WTC11 (cell line): ENCODE measurements around the gene ST6GALNAC5. TPM values are rescaled to one million over a fixed set of nuclear protein-coding genes. Genes with fewer than 3 reads are reported as not detected.

Experiments
- ATAC-seq: fragments of 200-7000 bp; cut with Tn5 transposase; 2 replicates; pipeline ENCODE4 v1.10.0; 2021; ENCODE audit warnings: mild to moderate bottlenecking, moderate library complexity
- CTCF ChIA-PET: fragments of 300-600 bp; sonication (Branson Sonifier 250); formaldehyde crosslinking; loops from one replicate; lab custom pipeline; 2021; ENCODE audit warnings: antibody characterized with exemption; lab: Charles Lee
- POLR2A ChIA-PET: fragments of 350-600 bp; sonication (Branson Sonifier 250); formaldehyde crosslinking; loops from one replicate; lab custom pipeline; 2021; ENCODE audit warnings: antibody characterized with exemption; lab: Charles Lee
- DNase-seq: peaks from one replicate; pipeline ENCODE4 v3.0.0; 2021; ENCODE audit warnings: low spot score
- H3K27ac Mint-ChIP-seq: 2 replicates; pipeline ENCODE4 v1.8.0; 2021; ENCODE audit warnings: mixed read lengths
- H3K27me3 Mint-ChIP-seq: 2 replicates; pipeline ENCODE4 v1.8.0; 2021; ENCODE audit warnings: low read depth, mild to moderate bottlenecking, moderate library complexity, mixed read lengths
- H3K36me3 Mint-ChIP-seq: 2 replicates; pipeline ENCODE4 v1.8.0; 2021; ENCODE audit warnings: mixed read lengths
- H3K4me1 Mint-ChIP-seq: 2 replicates; pipeline ENCODE4 v1.8.0; 2022; ENCODE audit warnings: mixed read lengths
- H3K4me3 Mint-ChIP-seq: 2 replicates; pipeline ENCODE4 v1.8.0; 2021; ENCODE audit warnings: mild to moderate bottlenecking, moderate library complexity, mixed read lengths
- H3K9me3 Mint-ChIP-seq: 2 replicates; pipeline ENCODE4 v1.8.0; 2021; ENCODE audit warnings: mixed read lengths
- ATF2 ChIP-seq: sonication (generic); formaldehyde crosslinking; IDR thresholded peaks from 2 replicates; pipeline ENCODE4 v1.8.1; 2022; ENCODE audit warnings: low read depth, missing genetic modification reagents, borderline replicate concordance
- ESRRA ChIP-seq: sonication (generic); formaldehyde crosslinking; IDR thresholded peaks from 2 replicates; pipeline ENCODE4 v1.8.1; 2022; ENCODE audit warnings: mild to moderate bottlenecking, missing genetic modification reagents, borderline replicate concordance
- GRHL2 ChIP-seq: fragments of 250-450 bp; sonication (Bioruptor Pico); IDR thresholded peaks from 2 replicates; pipeline ENCODE4 v1.8.0; 2022; ENCODE audit warnings: mild to moderate bottlenecking, moderate library complexity; ENCODE audit not compliant: insufficient replicate concordance, severe bottlenecking
- GTF2I ChIP-seq: fragments of 250-450 bp; sonication (Bioruptor Pico); conservative IDR thresholded peaks from 2 replicates; pipeline ENCODE4 v1.4.0; 2021; ENCODE audit warnings: mild to moderate bottlenecking
- JAZF1 ChIP-seq: fragments of 250-450 bp; sonication (Bioruptor Pico); IDR thresholded peaks from 2 replicates; pipeline ENCODE4 v1.9.0; 2021; ENCODE audit warnings: moderate library complexity, mild to moderate bottlenecking, inconsistent platforms
- JUN ChIP-seq: sonication (generic); formaldehyde crosslinking; IDR thresholded peaks from 2 replicates; pipeline ENCODE4 v1.8.0; 2023; ENCODE audit warnings: mild to moderate bottlenecking, missing genetic modification reagents
- KAT7 ChIP-seq: sonication (generic); formaldehyde crosslinking; IDR thresholded peaks from 2 replicates; pipeline ENCODE4 v1.8.1; 2023; ENCODE audit warnings: missing genetic modification reagents, mild to moderate bottlenecking, borderline replicate concordance
- NFATC4 ChIP-seq: fragments of 250-450 bp; sonication (Bioruptor Pico); IDR thresholded peaks from 2 replicates; pipeline ENCODE4 v1.9.0; 2021; ENCODE audit warnings: mild to moderate bottlenecking
- NR3C1 ChIP-seq: sonication (generic); formaldehyde crosslinking; conservative IDR thresholded peaks from 2 replicates; pipeline ENCODE4 v1.8.1; 2023; ENCODE audit warnings: low read depth, mild to moderate bottlenecking, missing genetic modification reagents
- PRDM15 ChIP-seq: sonication (generic); formaldehyde crosslinking; IDR thresholded peaks from 2 replicates; pipeline ENCODE4 v1.8.0; 2022; ENCODE audit warnings: missing genetic modification reagents
- RELA ChIP-seq: sonication (generic); formaldehyde crosslinking; IDR thresholded peaks from 2 replicates; pipeline ENCODE4 v1.8.1; 2022; ENCODE audit warnings: missing genetic modification reagents, mild to moderate bottlenecking, borderline replicate concordance
- RORB ChIP-seq: fragments of 250-450 bp; sonication (Bioruptor Pico); IDR thresholded peaks from 2 replicates; pipeline ENCODE4 v1.9.0; 2021; ENCODE audit warnings: mild to moderate bottlenecking
- SMAD4 ChIP-seq: sonication (generic); formaldehyde crosslinking; IDR thresholded peaks from 2 replicates; pipeline ENCODE4 v1.8.0; 2022; ENCODE audit warnings: mild to moderate bottlenecking, missing genetic modification reagents
- SOX15 ChIP-seq: fragments of 250-450 bp; sonication (Bioruptor Pico); IDR thresholded peaks from 2 replicates; pipeline ENCODE4 v1.9.0; 2021; ENCODE audit warnings: mild to moderate bottlenecking
- ZNF219 ChIP-seq: sonication (generic); formaldehyde crosslinking; IDR thresholded peaks from 2 replicates; pipeline ENCODE4 v1.8.0; 2023; ENCODE audit warnings: missing genetic modification reagents, mild to moderate bottlenecking, borderline replicate concordance
- ZNF317 ChIP-seq: sonication (generic); formaldehyde crosslinking; IDR thresholded peaks from 2 replicates; pipeline ENCODE4 v1.8.1; 2023; ENCODE audit warnings: low read depth, mild to moderate bottlenecking, moderate library complexity, missing genetic modification reagents, borderline replicate concordance
- ZNF416 ChIP-seq: fragments of 250-450 bp; sonication (Bioruptor Pico); IDR thresholded peaks from 2 replicates; pipeline ENCODE4 v1.9.0; 2021; ENCODE audit warnings: mild to moderate bottlenecking, inconsistent platforms
- total RNA-seq: library from RNA; stranded (reverse); gene quantifications from 3 replicates; pipeline ENCODE4 v1.2.3, GENCODE V29; 2021
- TF ChIP-seq, protein P1 (sequence below): sonication (generic); formaldehyde crosslinking; IDR thresholded peaks from 2 replicates; pipeline ENCODE4 v1.8.1; 2023; ENCODE audit warnings: mild to moderate bottlenecking, missing genetic modification reagents, borderline replicate concordance
- TF ChIP-seq, protein P2 (sequence below): sonication (generic); formaldehyde crosslinking; IDR thresholded peaks from 2 replicates; pipeline ENCODE4 v1.8.1; 2023; ENCODE audit warnings: mild to moderate bottlenecking, moderate library complexity, missing genetic modification reagents
- TF ChIP-seq, protein P3 (sequence below): sonication (generic); formaldehyde crosslinking; IDR thresholded peaks from 2 replicates; pipeline ENCODE4 v1.8.1; 2023; ENCODE audit warnings: mild to moderate bottlenecking, missing genetic modification reagents

ST6GALNAC5 gene
- total RNA-seq, 1 experiment from 2014 or later: 9.6 TPM

- ATAC-seq (no peak), DNase-seq (no peak)
- Mint-ChIP-seq H3K36me3 (no peaks in the 10 kb centered on the region), H3K4me1 (peaks cover 40% of the 10 kb centered on the region), H3K4me3 (no peak overlapping the region), H3K27ac (no peak overlapping the region), H3K9me3 (peaks cover 5% of the 10 kb centered on the region), H3K27me3 (no peaks in the 10 kb centered on the region)
- ChIA-PET CTCF (no interaction called here), POLR2A (no interaction called here)
- TF ChIP-seq PRDM15 (CRISPR knock-in tag): no peak
- TF ChIP-seq NR3C1 (CRISPR knock-in tag): no peak
- TF ChIP-seq KAT7 (CRISPR knock-in tag): no peak
- no peak for TF ChIP-seq GTF2I (CRISPR knock-in tag)
- no peak for TF ChIP-seq NFATC4 (CRISPR knock-in tag)
- TF ChIP-seq, protein P1, sequence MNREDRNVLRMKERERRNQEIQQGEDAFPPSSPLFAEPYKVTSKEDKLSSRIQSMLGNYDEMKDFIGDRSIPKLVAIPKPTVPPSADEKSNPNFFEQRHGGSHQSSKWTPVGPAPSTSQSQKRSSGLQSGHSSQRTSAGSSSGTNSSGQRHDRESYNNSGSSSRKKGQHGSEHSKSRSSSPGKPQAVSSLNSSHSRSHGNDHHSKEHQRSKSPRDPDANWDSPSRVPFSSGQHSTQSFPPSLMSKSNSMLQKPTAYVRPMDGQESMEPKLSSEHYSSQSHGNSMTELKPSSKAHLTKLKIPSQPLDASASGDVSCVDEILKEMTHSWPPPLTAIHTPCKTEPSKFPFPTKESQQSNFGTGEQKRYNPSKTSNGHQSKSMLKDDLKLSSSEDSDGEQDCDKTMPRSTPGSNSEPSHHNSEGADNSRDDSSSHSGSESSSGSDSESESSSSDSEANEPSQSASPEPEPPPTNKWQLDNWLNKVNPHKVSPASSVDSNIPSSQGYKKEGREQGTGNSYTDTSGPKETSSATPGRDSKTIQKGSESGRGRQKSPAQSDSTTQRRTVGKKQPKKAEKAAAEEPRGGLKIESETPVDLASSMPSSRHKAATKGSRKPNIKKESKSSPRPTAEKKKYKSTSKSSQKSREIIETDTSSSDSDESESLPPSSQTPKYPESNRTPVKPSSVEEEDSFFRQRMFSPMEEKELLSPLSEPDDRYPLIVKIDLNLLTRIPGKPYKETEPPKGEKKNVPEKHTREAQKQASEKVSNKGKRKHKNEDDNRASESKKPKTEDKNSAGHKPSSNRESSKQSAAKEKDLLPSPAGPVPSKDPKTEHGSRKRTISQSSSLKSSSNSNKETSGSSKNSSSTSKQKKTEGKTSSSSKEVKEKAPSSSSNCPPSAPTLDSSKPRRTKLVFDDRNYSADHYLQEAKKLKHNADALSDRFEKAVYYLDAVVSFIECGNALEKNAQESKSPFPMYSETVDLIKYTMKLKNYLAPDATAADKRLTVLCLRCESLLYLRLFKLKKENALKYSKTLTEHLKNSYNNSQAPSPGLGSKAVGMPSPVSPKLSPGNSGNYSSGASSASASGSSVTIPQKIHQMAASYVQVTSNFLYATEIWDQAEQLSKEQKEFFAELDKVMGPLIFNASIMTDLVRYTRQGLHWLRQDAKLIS (CRISPR knock-in tag): no peak
- no peak for TF ChIP-seq ZNF416 (CRISPR knock-in tag)
- no peak for TF ChIP-seq RORB (CRISPR knock-in tag)
- TF ChIP-seq SMAD4: no peak
- TF ChIP-seq JUN (CRISPR knock-in tag): no peak
- TF ChIP-seq SOX15 (CRISPR knock-in tag): no peak
- TF ChIP-seq ZNF219 (CRISPR knock-in tag): no peak
- no peak for TF ChIP-seq GRHL2 (CRISPR knock-in tag)
- TF ChIP-seq ESRRA (CRISPR knock-in tag): no peak
- TF ChIP-seq JAZF1 (CRISPR knock-in tag): no peak
- TF ChIP-seq ATF2: no peak
- TF ChIP-seq, protein P2, sequence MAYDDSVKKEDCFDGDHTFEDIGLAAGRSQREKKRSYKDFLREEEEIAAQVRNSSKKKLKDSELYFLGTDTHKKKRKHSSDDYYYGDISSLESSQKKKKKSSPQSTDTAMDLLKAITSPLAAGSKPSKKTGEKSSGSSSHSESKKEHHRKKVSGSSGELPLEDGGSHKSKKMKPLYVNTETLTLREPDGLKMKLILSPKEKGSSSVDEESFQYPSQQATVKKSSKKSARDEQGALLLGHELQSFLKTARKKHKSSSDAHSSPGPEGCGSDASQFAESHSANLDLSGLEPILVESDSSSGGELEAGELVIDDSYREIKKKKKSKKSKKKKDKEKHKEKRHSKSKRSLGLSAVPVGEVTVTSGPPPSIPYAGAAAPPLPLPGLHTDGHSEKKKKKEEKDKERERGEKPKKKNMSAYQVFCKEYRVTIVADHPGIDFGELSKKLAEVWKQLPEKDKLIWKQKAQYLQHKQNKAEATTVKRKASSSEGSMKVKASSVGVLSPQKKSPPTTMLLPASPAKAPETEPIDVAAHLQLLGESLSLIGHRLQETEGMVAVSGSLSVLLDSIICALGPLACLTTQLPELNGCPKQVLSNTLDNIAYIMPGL (CRISPR knock-in tag): no peak
- TF ChIP-seq RELA: no peak
- TF ChIP-seq, protein P3, sequence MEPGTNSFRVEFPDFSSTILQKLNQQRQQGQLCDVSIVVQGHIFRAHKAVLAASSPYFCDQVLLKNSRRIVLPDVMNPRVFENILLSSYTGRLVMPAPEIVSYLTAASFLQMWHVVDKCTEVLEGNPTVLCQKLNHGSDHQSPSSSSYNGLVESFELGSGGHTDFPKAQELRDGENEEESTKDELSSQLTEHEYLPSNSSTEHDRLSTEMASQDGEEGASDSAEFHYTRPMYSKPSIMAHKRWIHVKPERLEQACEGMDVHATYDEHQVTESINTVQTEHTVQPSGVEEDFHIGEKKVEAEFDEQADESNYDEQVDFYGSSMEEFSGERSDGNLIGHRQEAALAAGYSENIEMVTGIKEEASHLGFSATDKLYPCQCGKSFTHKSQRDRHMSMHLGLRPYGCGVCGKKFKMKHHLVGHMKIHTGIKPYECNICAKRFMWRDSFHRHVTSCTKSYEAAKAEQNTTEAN (CRISPR knock-in tag): no peak
- no peak for TF ChIP-seq ZNF317
Observed at GRCh38 chr1:77056525-77056924, 189.2 kb downstream of the ST6GALNAC5 start.
